Neuronal stem cell (in vitro differentiated cells): ENCODE measurements around the gene ACSF3.
A peak's percentile ranks its signal among the peaks of the same experiment; 100 is the strongest.

Experiments
- DNase-seq: peaks from one replicate; pipeline ENCODE4 v3.0.0-alpha.2; 2013; ENCODE audit warnings: low spot score
- H2AFZ ChIP-seq: one replicate; pipeline ENCODE4 v1.6.1; 2013; ENCODE audit warnings: mild to moderate bottlenecking, low read length, inconsistent platforms
- H2AK5ac ChIP-seq: 2 replicates; pipeline ENCODE4 v1.6.1; 2013; ENCODE audit warnings: low read depth, mild to moderate bottlenecking, inconsistent platforms, low read length, moderate library complexity, mixed read lengths
- H2BK120ac ChIP-seq: 2 replicates; pipeline ENCODE4 v1.6.1; 2013; ENCODE audit warnings: low read depth, mild to moderate bottlenecking, inconsistent platforms, low read length, moderate library complexity, mixed read lengths
- H2BK12ac ChIP-seq: one replicate; pipeline ENCODE4 v1.6.1; 2013; ENCODE audit warnings: low read length, inconsistent platforms
- H2BK15ac ChIP-seq: 2 replicates; pipeline ENCODE4 v1.6.1; 2013; ENCODE audit warnings: mild to moderate bottlenecking, low read length, inconsistent platforms, mixed read lengths
- H2BK5ac ChIP-seq: one replicate; pipeline ENCODE4 v1.6.1; 2013; ENCODE audit warnings: inconsistent platforms, mild to moderate bottlenecking, low read length, moderate library complexity
- H3K14ac ChIP-seq: one replicate; pipeline ENCODE4 v1.6.1; 2013; ENCODE audit warnings: low read length, inconsistent platforms
- H3K18ac ChIP-seq: 2 replicates; pipeline ENCODE4 v1.6.1; 2013; ENCODE audit warnings: low read length, inconsistent platforms
- H3K23ac ChIP-seq: 2 replicates; pipeline ENCODE4 v1.6.1; 2013; ENCODE audit warnings: low read depth, mild to moderate bottlenecking, mixed read lengths, low read length, inconsistent platforms; ENCODE audit not compliant: poor library complexity
- H3K27ac ChIP-seq: replicated peaks from 3 replicates; pipeline ENCODE4 v1.5.1; 2013; ENCODE audit warnings: low read length, inconsistent platforms
- H3K27me3 ChIP-seq, 3 experiments: 2 replicates each; pipeline ENCODE4 v1.6.1; 2013; ENCODE audit warnings: low read length in 3 of 3, mild to moderate bottlenecking in 2 of 3, inconsistent platforms in 1 of 3, low read depth in 1 of 3, mixed read lengths in 1 of 3, moderate library complexity in 1 of 3; ENCODE audit not compliant: control insufficient read depth in 3 of 3, insufficient read depth in 3 of 3
- H3K36me3 ChIP-seq, 2 donors: replicated peaks in 1 of 2; 2 replicates each; pipeline ENCODE4 v1.6.1; 2013; ENCODE audit warnings: low read length in 2 of 2; ENCODE audit not compliant: control insufficient read depth in 2 of 2, insufficient read depth in 2 of 2
- H3K4ac ChIP-seq: 2 replicates; pipeline ENCODE4 v1.6.1; 2013; ENCODE audit warnings: inconsistent platforms, mild to moderate bottlenecking, low read length, moderate library complexity
- H3K4me1 ChIP-seq, 2 donors: 1 replicate in 1 of 2; 2 replicates in 1 of 2; pipeline ENCODE4 v1.6.1; 2013; ENCODE audit warnings: low read length in 2 of 2, low read depth in 1 of 2; ENCODE audit not compliant: control insufficient read depth in 2 of 2, insufficient read depth in 1 of 2
- H3K4me2 ChIP-seq: one replicate; pipeline ENCODE4 v1.6.1; 2013; ENCODE audit warnings: mild to moderate bottlenecking, low read length, inconsistent platforms; ENCODE audit not compliant: insufficient read depth, poor library complexity, severe bottlenecking
- H3K4me3 ChIP-seq, 2 donors: 2 replicates each; pipeline ENCODE4 v1.5.1; 2013; ENCODE audit warnings: low read length in 2 of 2, mild to moderate bottlenecking in 2 of 2, inconsistent platforms in 1 of 2, moderate library complexity in 1 of 2
- H3K79me1 ChIP-seq: one replicate; pipeline ENCODE4 v1.6.1; 2013; ENCODE audit warnings: low read depth, mild to moderate bottlenecking, inconsistent platforms, low read length, moderate library complexity
- H3K9ac ChIP-seq: one replicate; pipeline ENCODE4 v1.6.1; 2013; ENCODE audit warnings: mild to moderate bottlenecking, low read depth, low read length, inconsistent platforms; ENCODE audit not compliant: poor library complexity
- H3K9me3 ChIP-seq, 2 donors: replicated peaks in 1 of 2; 2 replicates each; pipeline versions ENCODE3 to v1.6.1; 2013; ENCODE audit warnings: low read length in 2 of 2, mild to moderate bottlenecking in 2 of 2, inconsistent platforms in 1 of 2, low read depth in 1 of 2, mixed read lengths in 1 of 2, moderate library complexity in 1 of 2; ENCODE audit not compliant: control insufficient read depth in 2 of 2, insufficient read depth in 1 of 2
- H4K8ac ChIP-seq: one replicate; pipeline ENCODE4 v1.6.1; 2013; ENCODE audit warnings: low read depth, mild to moderate bottlenecking, inconsistent platforms, low read length, moderate library complexity
- H4K91ac ChIP-seq: one replicate; pipeline ENCODE4 v1.6.1; 2013; ENCODE audit warnings: low read length, low read depth, mild to moderate bottlenecking, inconsistent platforms; ENCODE audit not compliant: poor library complexity
- WGBS, 2 donors: extraction: QIAGEN DNeasy Blood & Tissue Kit; methylation state at CpG; one replicate each; pipeline ENCODE4 v1.1.7; 2013; ENCODE audit warnings: missing lambda C conversion rate in 2 of 2, mixed read lengths in 1 of 2; ENCODE audit not compliant: insufficient read length in 2 of 2, insufficient replicate concordance in 1 of 2; ENCODE audit errors: extremely low coverage in 2 of 2; 5-methylcytosine and 5-hydroxymethylcytosine counted together

ACSF3 gene

DNA sequence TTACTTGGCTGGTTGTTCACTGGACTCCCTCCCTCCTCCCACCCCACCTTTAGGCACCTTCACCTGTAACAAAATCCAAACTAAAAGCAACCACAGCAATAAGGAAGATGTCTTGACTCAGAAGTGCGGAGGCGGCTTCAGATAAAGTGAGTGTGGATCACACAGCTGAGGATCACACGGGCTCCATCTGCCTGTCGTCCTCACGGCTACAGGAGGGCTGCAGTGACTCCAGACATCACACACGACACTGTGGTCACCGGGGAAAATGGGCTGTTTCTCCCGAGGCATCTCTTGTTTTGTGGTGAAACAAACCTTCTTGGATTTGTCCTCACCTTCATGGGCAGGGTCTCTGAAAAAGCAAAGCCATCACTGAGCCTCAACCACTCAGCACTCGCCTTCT is 7.9 kb upstream of the ACSF3 start:
- H3K9me3 ChIP-seq, result peaks cover 0 to 2% of the 10 kb centered on the region in 2 donors
- peak overlapping the region; percentile 1 for H3K23ac ChIP-seq
- H2AFZ ChIP-seq, result no peak overlapping the region
- H3K4me1 ChIP-seq, result no peaks in the 10 kb centered on the region
- H3K18ac ChIP-seq, result no peak overlapping the region
- peaks cover 0 to 44% (median 5%) of the 10 kb centered on the region in 3 experiments for H3K27me3 ChIP-seq
- H3K9ac ChIP-seq, result peak overlapping the region; percentile 60
- no peak overlapping the region for H3K27ac ChIP-seq
- H2BK15ac ChIP-seq, result no peak overlapping the region
- H4K91ac ChIP-seq, result no peak overlapping the region
- no peak for DNase-seq
- H4K8ac ChIP-seq, result no peak overlapping the region
- no peaks in the 10 kb centered on the region for H3K36me3 ChIP-seq
- no peak overlapping the region for H3K4ac ChIP-seq
- no peak overlapping the region for H3K14ac ChIP-seq
- H2AK5ac ChIP-seq, result peak overlapping the region; percentile 63
- no peaks in the 10 kb centered on the region for H3K79me1 ChIP-seq
- no peak overlapping the region for H2BK120ac ChIP-seq
- peak overlapping the region; percentile 94 for H2BK12ac ChIP-seq
- H3K4me3 ChIP-seq, result no peak overlapping the region
- no CpG with 5 or more reads among the region's 9 CpGs for WGBS, 2 donors
- no peak overlapping the region for H3K4me2 ChIP-seq
- no peak overlapping the region for H2BK5ac ChIP-seq

DNA sequence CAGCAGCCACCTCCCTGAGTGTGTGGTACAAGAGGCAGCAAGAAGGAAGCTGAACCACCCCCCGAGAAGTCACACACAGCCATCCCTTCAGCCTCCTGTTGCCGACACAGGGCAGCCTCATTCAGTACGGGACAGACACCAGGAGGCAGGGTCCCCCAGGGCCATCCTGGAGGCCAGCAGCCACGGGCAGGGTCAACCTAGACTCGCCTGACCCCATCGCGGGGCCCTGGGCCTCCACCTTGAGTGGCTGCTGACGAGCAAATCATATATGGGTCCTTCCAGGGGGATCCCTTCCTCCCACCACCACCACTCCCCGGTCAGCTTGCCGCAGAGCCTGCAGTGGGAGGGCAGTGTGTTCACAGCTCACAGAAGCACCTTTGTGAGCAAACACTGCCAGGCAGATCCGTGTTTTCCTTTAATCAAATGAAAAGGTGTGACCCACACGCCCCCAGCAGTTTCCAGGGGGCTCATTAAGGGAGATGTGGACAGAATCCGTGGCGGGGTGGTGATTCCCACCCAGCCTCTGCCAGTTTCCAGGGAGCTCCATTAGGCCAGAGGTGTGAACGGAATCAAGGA is 5.6 kb upstream of the ACSF3 start:
- H3K4me2 ChIP-seq, result no peak overlapping the region
- no peak overlapping the region for H2BK5ac ChIP-seq
- no peak overlapping the region for H3K14ac ChIP-seq
- no peak overlapping the region for H3K4ac ChIP-seq
- no peak overlapping the region for H2AFZ ChIP-seq
- no peaks in the 10 kb centered on the region for H3K36me3 ChIP-seq
- no peak overlapping the region for H3K4me3 ChIP-seq
- no peak overlapping the region for H4K8ac ChIP-seq
- no CpG with 5 or more reads among the region's 15 CpGs for WGBS, 2 donors
- H2BK12ac ChIP-seq, result no peak overlapping the region
- H3K23ac ChIP-seq, result peak overlapping the region; percentile 39
- H3K9me3 ChIP-seq, result peaks cover 0 to 2% of the 10 kb centered on the region in 2 donors
- no peaks in the 10 kb centered on the region for H3K79me1 ChIP-seq
- H3K27me3 ChIP-seq, result peaks cover 0 to 60% (median 9%) of the 10 kb centered on the region in 3 experiments
- H3K27ac ChIP-seq, result no peak overlapping the region
- DNase-seq, result no peak
- no peak overlapping the region for H3K9ac ChIP-seq
- H3K4me1 ChIP-seq, result no peaks in the 10 kb centered on the region
- H3K18ac ChIP-seq, result peak overlapping the region; percentile 8
- no peak overlapping the region for H4K91ac ChIP-seq
- H2BK120ac ChIP-seq, result no peak overlapping the region
- H2AK5ac ChIP-seq, result no peak overlapping the region
- peak overlapping the region; percentile 69 for H2BK15ac ChIP-seq

- H2AFZ ChIP-seq, result no peak overlapping the region
- H2BK15ac ChIP-seq, result no peak overlapping the region
- peaks cover 0 to 60% (median 11%) of the 10 kb centered on the region in 3 experiments for H3K27me3 ChIP-seq
- peak overlapping the region; percentile 83 for H3K23ac ChIP-seq
- no peak overlapping the region for H3K9ac ChIP-seq
- no peak overlapping the region for H3K4me2 ChIP-seq
- no peak overlapping the region for H4K91ac ChIP-seq
- H2BK5ac ChIP-seq, result no peak overlapping the region
- no peak overlapping the region for H2BK12ac ChIP-seq
- H2BK120ac ChIP-seq, result no peak overlapping the region
- H3K4ac ChIP-seq, result no peak overlapping the region
- no peak overlapping the region for H3K27ac ChIP-seq
- H3K79me1 ChIP-seq, result no peaks in the 10 kb centered on the region
- H3K18ac ChIP-seq, result peak overlapping the region; percentile 53
- H2AK5ac ChIP-seq, result peak overlapping the region; percentile 68
- WGBS, 2 donors, result no CpG with 5 or more reads among the region's 13 CpGs
- no peak overlapping the region for H4K8ac ChIP-seq
- H3K4me3 ChIP-seq, result no peak overlapping the region
- H3K14ac ChIP-seq, result no peak overlapping the region
- no peaks in the 10 kb centered on the region for H3K36me3 ChIP-seq
- H3K4me1 ChIP-seq, result no peaks in the 10 kb centered on the region
- DNase-seq, result no peak
- H3K9me3 ChIP-seq, result peaks cover 0 to 2% of the 10 kb centered on the region in 2 donors
Measured at GRCh38 chr16:89089120-89089519, 4.5 kb upstream of the ACSF3 start.

DNA sequence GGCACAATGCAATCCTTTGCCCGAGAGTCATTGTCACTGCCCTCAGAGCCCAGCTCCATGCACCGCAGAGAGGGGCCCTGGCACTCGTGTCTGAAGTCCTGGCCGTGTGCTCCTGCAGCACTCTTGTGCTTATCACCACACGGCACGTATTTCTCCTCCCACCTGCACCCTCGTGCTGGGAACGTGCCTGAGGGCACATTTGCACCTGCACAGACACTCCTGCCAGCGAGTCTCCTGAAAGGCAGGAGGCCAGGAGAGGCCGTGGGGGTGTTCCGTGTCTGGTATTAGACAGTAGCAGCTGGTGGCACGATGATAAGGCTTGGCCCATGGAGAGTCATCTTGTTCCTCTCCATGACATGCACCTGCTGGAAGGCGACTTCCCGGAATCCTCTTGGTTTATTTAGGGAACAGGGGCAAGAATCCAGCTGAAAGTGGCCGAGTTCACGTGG is 3.4 kb upstream of the ACSF3 start:
- H3K4me3 ChIP-seq, result no peak overlapping the region
- no peaks in the 10 kb centered on the region for H3K79me1 ChIP-seq
- no peak overlapping the region for H4K91ac ChIP-seq
- peak overlapping the region; percentile 65 for H2BK15ac ChIP-seq
- no peak overlapping the region for H3K18ac ChIP-seq
- no peak for DNase-seq
- H3K9ac ChIP-seq, result no peak overlapping the region
- WGBS, 2 donors, result no CpG with 5 or more reads among the region's 16 CpGs
- H3K27ac ChIP-seq, result no peak overlapping the region
- H2BK120ac ChIP-seq, result no peak overlapping the region
- H2AK5ac ChIP-seq, result peak overlapping the region; percentile 7
- no peak overlapping the region for H3K4ac ChIP-seq
- peaks cover 8 to 9% of the 10 kb centered on the region in 2 donors for H3K4me1 ChIP-seq
- no peak overlapping the region for H2BK5ac ChIP-seq
- H3K36me3 ChIP-seq, result no peaks in the 10 kb centered on the region
- H2AFZ ChIP-seq, result no peak overlapping the region
- H3K14ac ChIP-seq, result no peak overlapping the region
- peaks cover 0 to 59% (median 11%) of the 10 kb centered on the region in 3 experiments for H3K27me3 ChIP-seq
- no peak overlapping the region for H2BK12ac ChIP-seq
- H3K9me3 ChIP-seq, result peaks cover 0 to 2% of the 10 kb centered on the region in 2 donors
- no peak overlapping the region for H4K8ac ChIP-seq
- no peak overlapping the region for H3K4me2 ChIP-seq
- no peak overlapping the region for H3K23ac ChIP-seq
